Transverse colon (tissue), 4 donors: ENCODE data around the gene CCT3. TPM values are rescaled to one million over a fixed set of nuclear protein-coding genes. Genes with fewer than 3 reads are reported as not detected.

ENCODE experiments used
- DNase-seq: peaks from one replicate; pipeline ENCODE4 v3.0.0-alpha.2; 2019
- H3K27ac ChIP-seq, 4 donors: fragments of 200-600 bp; sonication (generic); 2 replicates each; pipeline ENCODE4 v1.5.1; 2016 to 2018; ENCODE audit warnings: inconsistent platforms in 4 of 4
- H3K27me3 ChIP-seq: fragments of 200-600 bp; sonication (generic); 2 replicates; pipeline ENCODE4 v1.5.1; 2017; ENCODE audit warnings: inconsistent platforms
- H3K36me3 ChIP-seq, 4 donors: fragments of 200-600 bp; sonication (generic); 2 replicates each; pipeline ENCODE4 v1.5.1; 2017 to 2019; ENCODE audit warnings: inconsistent platforms in 4 of 4
- H3K4me1 ChIP-seq, 4 donors: fragments of 200-600 bp; sonication (generic); 2 replicates each; pipeline ENCODE4 v1.5.1; 2017 to 2020; ENCODE audit warnings: inconsistent platforms in 4 of 4
- H3K4me3 ChIP-seq, 4 donors: fragments of 200-600 bp; sonication (generic); 1 replicate in 1 of 4; 2 replicates in 3 of 4; pipeline versions ENCODE4 v1.5.1 to v1.6.1; 2017 to 2019; ENCODE audit warnings: inconsistent platforms in 4 of 4
- H3K9me3 ChIP-seq, 2 donors: fragments of 200-600 bp; sonication (generic); 2 replicates each; pipeline ENCODE4 v1.5.1; 2017 to 2019; ENCODE audit warnings: inconsistent platforms in 2 of 2
- EP300 ChIP-seq: sonication (generic); formaldehyde crosslinking; IDR thresholded peaks from one replicate; pipeline ENCODE4 v1.6.1; 2017; ENCODE audit warnings: antibody characterized with exemption, low read depth
- POLR2A ChIP-seq: fragments of 450-650 bp; IDR thresholded peaks from one replicate; pipeline ENCODE4 v1.6.1; 2016; ENCODE audit warnings: antibody characterized with exemption, mild to moderate bottlenecking, moderate library complexity
- POLR2AphosphoS5 ChIP-seq, 3 donors: sonication (generic); formaldehyde crosslinking; IDR thresholded peaks; one replicate each; pipeline ENCODE4 v1.6.1; 2016; ENCODE audit warnings: antibody characterized with exemption in 3 of 3
- WGBS, 2 donors: methylation state at CpG; one replicate each; pipeline ENCODE4 v1.1.5; 2018; ENCODE audit warnings: low coverage in 1 of 2; 5-methylcytosine and 5-hydroxymethylcytosine counted together
- in situ Hi-C, 4 donors: fragments of 200-750 bp; cut with MboI; loops; one replicate each; pipeline versions ENCODE4 v1.15.0 to v1.15.1; 2017; ENCODE audit warnings: low sequenced_read_pairs in 3 of 4, low pct_ligation_motif_present in 1 of 4, low pct_unique_long_range_greater_than_20kb in 1 of 4
- intact Hi-C: fragments of 100-400 bp; cut with DNase I; formaldehyde crosslinking; loops from one replicate; pipeline ENCODE4 v1.15.1; 2023; ENCODE audit warnings: low total_unique reads
- total RNA-seq, 4 donors: library from RNA; depleted of rRNA; stranded (reverse); fragments of >200 nt; gene quantifications; one replicate each; pipeline ENCODE4 v1.1.0, GENCODE V29; 2016
- TF ChIP-seq, protein P1 (sequence below), 5 experiments: fragments of 200-600 bp in 3 of 5; fragments of 450-650 bp in 2 of 5; sonication (generic) in 3 of 5; IDR thresholded peaks; 1 replicate in 2 of 5; 2 replicates in 3 of 5; pipeline ENCODE4 v1.5.1; 2016 to 2017; ENCODE audit warnings: antibody characterized with exemption in 5 of 5, inconsistent platforms in 3 of 5, mild to moderate bottlenecking in 2 of 5, moderate library complexity in 1 of 5

The CCT3 gene
- total RNA-seq, 4 donors from 2014 or later: 55.1 to 145 (median 90.7) TPM

DNA sequence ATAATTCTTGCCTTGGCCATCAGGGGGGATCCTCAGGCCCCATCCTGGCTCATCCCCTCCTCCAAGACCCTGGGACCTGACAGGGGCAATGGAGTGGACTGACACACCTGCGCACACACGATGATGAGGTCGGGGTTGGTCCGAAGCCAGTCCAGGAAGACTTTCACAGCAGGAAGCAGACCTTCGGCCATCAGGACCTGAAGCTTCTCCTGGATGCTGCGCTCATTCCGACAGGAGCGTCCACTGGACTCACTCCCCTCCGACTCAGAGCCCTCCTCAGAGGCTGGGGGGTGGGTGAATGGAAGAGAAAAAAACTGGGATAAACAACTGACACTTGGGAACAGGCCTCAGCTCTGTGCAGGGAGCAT is 74.8 kb downstream of the CCT3 start:
- in situ Hi-C loops: no loop called here
- TF ChIP-seq, protein P1, sequence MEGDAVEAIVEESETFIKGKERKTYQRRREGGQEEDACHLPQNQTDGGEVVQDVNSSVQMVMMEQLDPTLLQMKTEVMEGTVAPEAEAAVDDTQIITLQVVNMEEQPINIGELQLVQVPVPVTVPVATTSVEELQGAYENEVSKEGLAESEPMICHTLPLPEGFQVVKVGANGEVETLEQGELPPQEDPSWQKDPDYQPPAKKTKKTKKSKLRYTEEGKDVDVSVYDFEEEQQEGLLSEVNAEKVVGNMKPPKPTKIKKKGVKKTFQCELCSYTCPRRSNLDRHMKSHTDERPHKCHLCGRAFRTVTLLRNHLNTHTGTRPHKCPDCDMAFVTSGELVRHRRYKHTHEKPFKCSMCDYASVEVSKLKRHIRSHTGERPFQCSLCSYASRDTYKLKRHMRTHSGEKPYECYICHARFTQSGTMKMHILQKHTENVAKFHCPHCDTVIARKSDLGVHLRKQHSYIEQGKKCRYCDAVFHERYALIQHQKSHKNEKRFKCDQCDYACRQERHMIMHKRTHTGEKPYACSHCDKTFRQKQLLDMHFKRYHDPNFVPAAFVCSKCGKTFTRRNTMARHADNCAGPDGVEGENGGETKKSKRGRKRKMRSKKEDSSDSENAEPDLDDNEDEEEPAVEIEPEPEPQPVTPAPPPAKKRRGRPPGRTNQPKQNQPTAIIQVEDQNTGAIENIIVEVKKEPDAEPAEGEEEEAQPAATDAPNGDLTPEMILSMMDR (IDR thresholded peaks at IDR 0.05): no peak
- no peak for TF ChIP-seq POLR2AphosphoS5 (IDR thresholded peaks at IDR 0.05)
- no peak for TF ChIP-seq POLR2A
- TF ChIP-seq EP300: no peak
- Histone ChIP-seq H3K4me3 (no peak overlapping the region), H3K9me3 (no peaks in the 10 kb centered on the region), H3K27me3 (no peaks in the 10 kb centered on the region), H3K36me3 (peaks cover 0 to 90% (median 38%) of the 10 kb centered on the region in 4 donors), H3K4me1 (no peaks in the 10 kb centered on the region), H3K27ac (no peak overlapping the region)
- 93 to 97% methylated on average over 2 to 4 of the region's 9 CpGs for WGBS, 2 donors
- intact Hi-C loops: no loop called here
- DNase-seq: no peak

DNA sequence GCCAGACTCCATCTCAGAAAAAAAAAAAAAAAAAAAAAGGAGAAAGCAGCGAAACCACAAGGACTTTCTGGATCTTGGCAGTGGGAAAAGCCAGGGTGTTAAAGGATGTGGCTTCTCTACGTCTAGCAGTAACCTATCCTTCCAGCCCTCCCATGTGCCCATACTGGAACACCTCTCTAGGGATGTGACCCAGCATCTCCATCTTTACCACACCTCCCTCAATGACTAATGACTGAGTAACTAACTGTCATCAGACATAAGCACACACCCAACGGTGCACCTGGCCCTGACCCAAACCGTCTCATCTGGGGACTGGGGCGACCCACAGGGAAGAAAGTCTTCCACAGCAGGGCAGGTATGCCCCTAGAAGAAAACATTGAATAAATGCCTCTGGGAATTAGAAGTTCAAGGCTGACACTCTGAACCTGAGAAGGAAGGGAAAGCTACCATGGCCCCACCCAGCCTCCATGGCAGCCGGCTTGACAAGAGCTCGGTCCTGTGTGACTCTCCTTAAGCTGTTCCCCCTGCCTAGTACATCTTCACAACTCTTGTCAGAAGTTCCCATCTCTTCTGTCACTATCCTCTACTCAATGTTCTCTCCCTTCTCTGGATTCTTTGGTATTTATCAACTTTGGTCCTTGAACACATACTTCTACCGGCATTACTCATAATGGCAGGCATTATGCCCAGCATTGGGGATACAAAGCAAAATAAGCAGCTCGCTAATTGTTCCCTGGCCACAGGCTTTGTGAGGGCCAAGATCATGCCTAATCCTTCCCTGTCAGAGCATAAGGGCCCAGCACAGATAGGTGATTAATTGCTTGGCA is 75.4 kb downstream of the CCT3 start:
- in situ Hi-C loops (no loop called here), intact Hi-C loops (no loop called here)
- Histone ChIP-seq H3K27ac (no peak overlapping the region), H3K4me1 (no peaks in the 10 kb centered on the region), H3K27me3 (no peaks in the 10 kb centered on the region), H3K36me3 (peaks cover 0 to 90% (median 37%) of the 10 kb centered on the region in 4 donors), H3K4me3 (no peak overlapping the region), H3K9me3 (no peaks in the 10 kb centered on the region)
- WGBS, 2 donors: 86% methylated on average over 9 of the region's 9 CpGs; no CpG with 5 or more reads in 1 of the 2 donors
- no peak for TF ChIP-seq EP300
- no peak for TF ChIP-seq POLR2AphosphoS5 (IDR thresholded peaks at IDR 0.05)
- TF ChIP-seq, protein P1 (IDR thresholded peaks at IDR 0.05): no peak
- no peak for TF ChIP-seq POLR2A
- DNase-seq: no peak

DNA sequence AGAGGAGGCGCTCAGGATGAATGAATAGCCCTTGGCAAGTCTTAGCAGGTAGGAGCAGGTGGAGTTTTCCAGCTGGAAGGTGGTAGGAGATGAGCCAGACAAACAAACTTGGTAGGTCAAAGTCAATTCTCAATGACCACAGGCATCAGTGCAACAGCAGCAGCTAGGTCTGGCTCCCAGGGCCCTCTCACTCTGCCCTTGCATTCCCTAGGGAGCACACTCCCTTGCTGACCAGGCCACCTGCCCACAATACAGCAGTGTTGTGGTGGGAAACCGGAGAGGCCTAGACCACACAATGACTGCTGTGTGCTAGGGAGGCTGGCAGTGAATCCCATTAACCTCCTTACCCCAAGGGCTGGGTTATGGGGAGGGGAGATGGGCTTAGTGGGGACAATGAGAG is 77.2 kb downstream of the CCT3 start:
- Histone ChIP-seq H3K4me1 (no peaks in the 10 kb centered on the region), H3K27ac (no peak overlapping the region), H3K27me3 (no peaks in the 10 kb centered on the region), H3K36me3 (peaks cover 0 to 79% (median 32%) of the 10 kb centered on the region in 4 donors), H3K9me3 (no peaks in the 10 kb centered on the region), H3K4me3 (no peak overlapping the region)
- DNase-seq: no peak
- 81 to 83% methylated on average over 1 to 2 of the region's 2 CpGs for WGBS, 2 donors
- TF ChIP-seq EP300: no peak
- TF ChIP-seq POLR2AphosphoS5 (IDR thresholded peaks at IDR 0.05): no peak
- no peak for TF ChIP-seq POLR2A
- TF ChIP-seq, protein P1 (IDR thresholded peaks at IDR 0.05): no peak
- in situ Hi-C loops: no loop called here
- intact Hi-C loops: no loop called here

DNA sequence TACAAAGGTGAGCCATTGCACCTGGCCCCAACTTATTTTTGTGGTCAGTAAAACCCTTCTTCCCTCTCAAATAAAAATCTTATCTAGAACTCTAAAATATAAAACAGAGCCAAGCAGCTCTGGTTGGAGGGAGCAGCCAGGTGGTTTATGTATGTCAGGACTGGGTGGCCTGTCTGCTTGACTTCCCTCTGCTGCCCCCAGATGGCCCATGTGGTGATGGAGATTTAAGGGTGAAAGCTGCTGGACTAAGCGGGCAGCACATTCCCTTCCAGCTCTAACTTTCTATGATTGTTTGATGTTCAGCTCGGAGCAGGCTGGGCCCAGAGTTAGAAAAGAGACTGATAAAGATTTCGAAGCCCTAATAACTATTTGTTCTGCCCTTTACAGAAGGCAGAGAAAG is 78.3 kb downstream of the CCT3 start:
- Histone ChIP-seq H3K27me3 (no peaks in the 10 kb centered on the region), H3K36me3 (peaks cover 0 to 76% (median 31%) of the 10 kb centered on the region in 4 donors), H3K4me1 (no peaks in the 10 kb centered on the region), H3K27ac (no peak overlapping the region), H3K4me3 (no peak overlapping the region), H3K9me3 (no peaks in the 10 kb centered on the region)
- TF ChIP-seq POLR2A (no peak), POLR2AphosphoS5 (IDR thresholded peaks at IDR 0.05) (no peak), EP300 (no peak)
- TF ChIP-seq, protein P1 (IDR thresholded peaks at IDR 0.05): no peak
- WGBS, 2 donors: 94 to 100% methylated on average over 2 to 3 of the region's 3 CpGs
- intact Hi-C loops: no loop called here
- no peak for DNase-seq
- in situ Hi-C loops: no loop called here

Other genes with a start within 250 kb of the CCT3 start
- gene LMNA, start 223.6 kb downstream of the CCT3 start, total RNA-seq: 100 to 1,000 TPM; 300 to 999 (median 324) TPM
- gene SEMA4A, start 184.7 kb downstream of the CCT3 start, total RNA-seq: 1 to 10 TPM in 3 of 4 donors, not detected in 1; 2.6 to 6.0 (median 4.8) TPM
- gene SLC25A44, start 144.2 kb downstream of the CCT3 start, total RNA-seq: 10 to 100 TPM in 3 of 4 donors, 1 to 10 TPM in 1; 9.6 to 19.9 (median 18.9) TPM
- gene PMF1, start 125.3 kb downstream of the CCT3 start, total RNA-seq: 10 to 100 TPM; 29.9 to 67.3 (median 52.3) TPM
- gene BGLAP, start 96.1 kb downstream of the CCT3 start, total RNA-seq: 1 to 10 TPM in 2 of 4 donors, not detected in 2; 1.6 to 2.1 TPM
- gene PAQR6, start 90.2 kb downstream of the CCT3 start, total RNA-seq: 1 to 10 TPM in 2 of 4 donors, not detected in 2; 1.7 to 3.1 TPM
- gene SMG5, start 55.5 kb downstream of the CCT3 start, total RNA-seq: 100 to 1,000 TPM in 2 of 4 donors, 10 to 100 TPM in 2; 72.1 to 134 (median 102) TPM
- gene TMEM79, start 54.0 kb downstream of the CCT3 start, total RNA-seq: 10 to 100 TPM in 1 of 4 donors, 1 to 10 TPM in 3; 2.0 to 13.1 (median 3.9) TPM
- 10 to 100 TPM in 3 of 4 donors, 1 to 10 TPM in 1; 4.0 to 65.9 (median 38.2) TPM for gene GLMP, start 42.6 kb downstream of the CCT3 start, total RNA-seq
- not detected for gene VHLL, start 39.0 kb downstream of the CCT3 start, total RNA-seq
- not detected for gene TSACC, start 234 bp upstream of the CCT3 start, total RNA-seq
- gene RHBG, start 30.9 kb upstream of the CCT3 start, total RNA-seq: not detected
- 100 to 1,000 TPM in 1 of 4 donors, 10 to 100 TPM in 3; 26.1 to 200 (median 85.7) TPM for gene MEF2D, start 162.5 kb upstream of the CCT3 start, total RNA-seq
- gene IQGAP3, start 234.3 kb upstream of the CCT3 start, total RNA-seq: 1 to 10 TPM; 1.7 to 9.4 (median 2.9) TPM
- gene TTC24, start 241.4 kb upstream of the CCT3 start, total RNA-seq: not detected